GM18861 (cell line): ENCODE measurements around the gene VEZT.
"Not testable (repeated sequence)": the region's sequence is repeated elsewhere in the genome, so short reads cannot be mapped to it uniquely, and the experiment has no call there.

Source experiments
- ATAC-seq: cut with Tn5 transposase; IDR thresholded peaks from one replicate; pipeline ENCODE4 v1.9.1; 2021; ENCODE audit not compliant: unreplicated experiment

Gene VEZT

DNA sequence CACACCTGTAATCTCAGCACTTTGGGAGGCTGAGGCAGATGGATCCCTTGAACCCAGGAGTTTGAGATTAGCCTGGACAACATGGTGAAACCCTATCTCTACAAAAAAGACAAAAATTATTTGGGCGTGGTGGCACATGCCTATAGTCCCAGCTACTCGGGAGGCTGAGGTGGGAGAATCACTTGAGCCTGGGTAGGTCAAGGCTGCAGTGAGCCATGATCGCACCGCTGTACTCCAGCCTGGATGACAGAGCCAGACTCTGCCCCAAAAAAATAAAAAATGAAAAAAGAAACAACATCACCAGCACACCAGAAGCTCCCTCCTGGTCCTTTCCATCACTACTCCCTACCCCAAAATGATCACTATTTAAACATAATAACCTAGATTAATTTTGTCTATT is 2.6 kb downstream of the VEZT start:
- ATAC-seq: no peak

DNA sequence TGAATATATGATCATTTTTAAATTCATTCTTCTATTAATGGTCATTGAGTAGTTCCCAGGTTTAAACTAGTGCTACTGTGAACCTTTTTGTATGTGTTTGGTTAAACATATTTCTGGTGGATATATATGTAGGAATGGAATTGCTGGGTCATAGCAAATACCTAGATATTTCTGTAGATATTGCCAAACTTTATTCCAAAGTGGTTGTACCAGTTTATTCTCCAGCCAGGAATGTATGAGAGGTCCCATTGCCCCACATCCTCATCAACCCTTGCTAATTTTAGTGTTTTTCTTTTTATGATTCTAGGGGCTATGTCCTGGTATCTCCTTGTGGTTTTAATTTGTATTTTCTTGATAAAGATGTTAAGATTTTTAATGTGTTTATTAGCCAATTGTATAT is 3.1 kb downstream of the VEZT start:
- ATAC-seq: no peak

DNA sequence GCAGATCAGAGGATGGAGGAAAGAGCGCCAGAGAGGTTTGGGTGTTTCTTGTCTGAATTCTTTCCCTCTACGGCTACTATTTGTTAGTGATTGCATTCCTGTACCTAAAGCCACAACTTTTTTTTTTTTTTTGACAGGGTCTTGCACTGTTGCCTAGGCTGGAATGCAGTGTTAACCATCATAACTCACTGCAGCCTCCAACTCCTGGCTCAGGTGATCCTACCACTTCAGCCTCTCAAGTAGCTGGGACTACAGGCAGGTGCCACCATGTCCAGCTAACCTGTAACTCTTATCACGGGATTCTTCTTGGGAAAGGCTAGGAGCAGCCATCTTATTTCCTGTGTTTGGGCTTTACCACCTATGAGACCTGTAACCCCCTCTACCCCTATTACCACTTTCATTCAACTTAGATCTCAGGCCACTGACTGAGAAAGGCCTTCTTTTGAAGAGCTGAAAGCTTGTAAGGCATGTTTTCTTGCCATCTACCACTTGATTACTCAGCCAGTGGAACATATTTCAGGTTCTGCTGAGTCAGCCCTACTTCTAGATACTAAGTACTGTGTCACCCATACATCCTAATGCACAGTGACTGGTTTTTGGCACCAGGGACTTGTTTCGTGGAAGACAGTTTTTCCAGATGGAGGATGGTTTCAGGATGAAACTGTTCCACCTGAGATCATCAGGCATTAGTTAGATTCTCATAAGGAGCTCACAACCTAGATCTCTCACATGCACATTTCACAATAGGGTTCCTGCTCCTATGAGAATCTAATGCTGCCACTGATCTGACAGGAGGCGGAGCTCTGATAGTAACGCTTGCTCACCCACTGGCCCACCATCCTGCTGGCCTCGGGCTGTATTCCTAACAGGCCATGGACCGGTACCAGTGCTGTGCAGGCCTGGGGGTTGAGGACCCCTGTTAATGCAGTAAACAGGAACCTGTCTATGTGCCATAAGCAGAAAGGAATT is 6.9 kb downstream of the VEZT start:
- ATAC-seq: no peak

DNA sequence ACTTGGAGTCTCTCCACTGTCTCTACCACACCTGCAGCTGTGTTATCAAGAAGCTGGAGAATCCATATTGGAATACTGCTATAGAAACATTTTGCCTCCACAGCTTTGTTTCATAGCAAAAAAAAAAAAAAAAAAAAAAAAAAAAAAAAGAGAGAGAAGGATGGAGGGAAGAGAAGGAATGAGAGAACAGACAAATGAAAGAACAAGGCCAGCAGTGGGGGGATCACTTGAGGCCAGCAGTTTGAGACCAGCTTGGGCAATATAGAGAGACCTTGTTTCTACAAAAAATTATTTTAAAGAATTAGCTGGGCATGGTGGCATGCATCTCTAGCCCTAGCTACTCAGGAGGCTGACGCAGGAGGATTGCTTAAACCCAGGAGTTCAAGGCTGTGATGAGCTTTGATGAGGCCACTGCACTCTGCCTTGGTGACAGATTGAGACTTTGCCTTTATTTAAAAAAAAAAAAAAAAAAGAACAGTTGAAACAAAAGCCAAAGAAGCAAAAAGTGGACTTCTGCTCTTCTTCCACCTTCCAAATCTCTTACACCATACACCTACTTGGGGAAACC is 8.1 kb downstream of the VEZT start:
- no peak for ATAC-seq

DNA sequence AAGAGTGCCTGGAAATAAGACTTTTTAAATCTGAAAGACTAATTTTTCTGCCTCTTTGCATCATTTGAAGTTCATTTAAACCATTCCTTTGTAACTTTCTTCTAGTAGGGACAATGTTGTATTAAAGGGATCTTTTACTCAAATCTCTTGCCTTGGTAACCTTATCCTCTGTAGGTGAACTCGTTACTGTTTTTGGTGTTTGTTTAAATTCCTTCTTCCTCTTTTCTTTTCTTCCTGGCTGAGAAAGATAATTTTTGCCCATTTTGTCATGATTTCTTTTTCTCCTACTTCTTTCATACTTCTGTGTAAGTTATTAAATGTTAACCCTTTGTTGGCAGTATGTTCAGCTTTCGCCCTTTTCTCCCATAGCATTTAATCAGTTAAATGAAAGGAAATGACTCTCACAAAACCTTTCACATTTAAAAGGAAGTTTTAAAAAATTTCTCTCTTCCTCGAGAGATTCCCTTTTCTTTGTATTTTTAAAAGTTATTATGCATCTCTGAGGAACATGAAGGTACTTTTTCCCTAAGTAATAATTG is 10.3 kb downstream of the VEZT start:
- no peak for ATAC-seq

DNA sequence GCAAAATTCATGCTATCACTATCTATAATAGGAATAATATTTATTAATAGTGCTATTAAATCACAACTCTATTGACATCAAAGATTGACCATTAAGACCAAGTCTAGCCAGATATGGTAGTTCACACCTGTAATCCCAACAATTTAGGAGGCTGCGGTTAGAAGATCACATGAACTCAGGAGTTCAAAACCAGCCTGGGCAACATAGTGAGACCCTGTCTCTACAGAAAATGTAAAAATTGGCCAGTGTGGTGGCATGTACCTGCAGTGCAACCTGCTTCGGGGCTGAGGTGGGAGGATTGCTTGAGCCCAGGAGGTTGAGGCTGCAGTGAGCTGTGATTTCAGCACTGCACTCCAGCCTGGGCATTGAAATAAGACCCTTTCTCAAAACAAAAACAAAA is 11.0 kb downstream of the VEZT start:
- ATAC-seq: no peak

DNA sequence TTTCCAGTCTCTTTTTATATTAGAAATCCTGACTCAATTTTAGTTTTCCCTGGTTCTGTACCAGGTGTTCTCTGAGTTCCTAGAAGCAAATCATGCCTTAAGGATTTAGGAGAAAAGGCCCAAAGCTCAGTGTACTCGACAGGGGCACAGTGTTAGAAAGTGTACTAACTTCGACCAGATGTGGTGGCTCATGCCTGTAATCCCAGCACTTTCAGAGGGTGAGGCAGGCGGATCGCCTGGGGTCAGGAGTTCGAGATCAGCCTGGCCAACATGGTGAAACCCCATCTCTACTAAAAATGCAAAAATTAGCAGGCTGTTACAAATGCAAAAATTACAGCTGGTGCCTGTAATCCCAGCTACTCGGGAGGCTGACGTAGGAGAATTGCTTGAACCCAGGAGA is 12.0 kb downstream of the VEZT start:
- no peak for ATAC-seq

DNA sequence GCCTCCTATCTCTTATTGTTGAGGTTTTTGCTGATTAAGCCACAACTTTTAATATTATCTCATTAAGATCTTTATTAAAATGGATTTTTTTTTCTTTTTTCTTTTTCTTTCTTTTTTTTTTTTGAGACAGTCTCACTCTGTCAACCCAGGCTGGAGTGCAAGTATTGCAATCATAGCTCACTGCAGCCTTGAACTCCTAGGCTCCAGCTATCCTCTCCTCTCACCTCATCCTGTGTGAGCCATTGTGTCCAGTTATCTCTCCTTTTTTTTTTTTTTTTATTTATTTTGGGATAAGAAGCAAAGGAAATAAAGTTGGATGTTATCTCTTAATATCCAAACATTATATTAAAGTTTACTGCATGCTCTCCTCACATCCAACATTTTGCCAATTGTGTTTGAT is 12.7 kb downstream of the VEZT start:
- ATAC-seq: no peak

DNA sequence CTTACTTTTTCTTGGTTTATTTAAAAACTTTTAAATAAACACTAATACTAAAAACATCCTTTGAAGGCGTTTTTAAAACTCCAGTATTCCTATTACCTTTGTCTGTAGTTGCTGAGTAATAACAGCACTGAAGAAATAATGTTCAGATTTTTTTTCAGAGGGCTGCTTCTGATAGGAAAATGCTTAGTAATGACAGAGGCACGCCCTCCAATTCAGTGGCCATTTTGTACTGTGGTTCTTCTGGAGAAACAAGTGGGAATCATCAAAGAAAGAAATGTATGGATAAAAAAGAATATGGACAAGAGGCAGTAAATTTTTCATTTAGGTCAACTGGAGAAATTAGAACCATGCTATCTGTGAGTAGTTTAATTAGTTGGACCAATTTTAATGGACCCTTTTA is 13.6 kb downstream of the VEZT start:
- no peak for ATAC-seq

DNA sequence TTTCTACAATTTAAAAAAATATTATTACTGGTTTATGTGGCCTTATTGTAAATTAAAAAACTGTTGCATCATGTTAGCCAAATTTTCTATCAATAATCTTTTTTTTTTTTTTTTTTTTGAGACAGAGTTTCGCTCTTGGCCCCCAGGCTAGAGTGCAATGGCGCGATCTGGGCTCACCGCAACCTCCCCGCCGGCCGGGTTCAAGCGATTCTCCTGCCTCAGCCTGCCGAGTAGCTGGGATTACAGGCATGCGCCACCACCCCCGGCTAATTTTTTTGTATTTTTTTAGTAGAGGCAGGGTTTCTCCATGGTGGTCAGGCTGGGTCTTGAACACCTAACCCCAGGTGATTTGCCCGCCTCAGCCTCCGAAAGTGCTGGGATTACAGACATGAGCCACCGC is 16.6 kb downstream of the VEZT start:
- not testable (repeated sequence) for ATAC-seq

DNA sequence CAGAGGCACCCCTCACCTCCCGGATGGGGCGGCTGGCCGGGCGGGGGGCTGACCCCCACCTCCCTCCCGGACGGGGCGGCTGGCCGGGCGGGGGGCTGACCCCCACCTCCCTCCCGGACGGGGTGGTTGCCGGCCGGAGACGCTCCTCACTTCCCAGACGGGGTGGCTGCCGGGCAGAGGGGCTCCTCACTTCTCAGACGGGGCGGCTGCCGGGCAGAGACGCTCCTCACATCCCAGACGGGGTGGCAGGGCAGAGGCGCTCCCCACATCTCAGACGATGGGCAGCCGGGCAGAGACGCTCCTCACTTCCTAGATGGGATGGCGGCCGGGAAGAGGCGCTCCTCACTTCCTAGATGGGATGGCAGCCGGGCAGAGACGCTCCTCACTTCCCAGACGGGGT is 18.0 kb downstream of the VEZT start:
- ATAC-seq: not testable (repeated sequence)

DNA sequence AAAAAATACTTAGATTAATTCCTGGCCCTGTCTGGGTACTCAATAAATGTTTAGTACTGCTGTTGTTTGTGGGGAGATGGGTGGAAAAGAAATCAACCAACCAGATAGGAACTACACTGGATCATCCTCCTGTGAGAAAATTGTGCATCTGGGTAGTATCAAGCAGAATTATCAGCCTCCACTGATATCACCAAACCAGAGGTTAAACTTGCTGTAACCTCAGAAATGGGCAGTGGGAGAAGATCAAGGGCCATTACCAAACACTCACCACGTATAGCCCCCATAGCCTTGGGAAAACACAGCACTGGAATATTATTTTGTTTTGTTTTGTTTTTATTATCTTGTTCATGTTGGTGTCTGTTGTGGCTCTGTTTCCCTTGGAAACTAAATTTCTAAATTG is 19.7 kb downstream of the VEZT start:
- ATAC-seq: no peak

DNA sequence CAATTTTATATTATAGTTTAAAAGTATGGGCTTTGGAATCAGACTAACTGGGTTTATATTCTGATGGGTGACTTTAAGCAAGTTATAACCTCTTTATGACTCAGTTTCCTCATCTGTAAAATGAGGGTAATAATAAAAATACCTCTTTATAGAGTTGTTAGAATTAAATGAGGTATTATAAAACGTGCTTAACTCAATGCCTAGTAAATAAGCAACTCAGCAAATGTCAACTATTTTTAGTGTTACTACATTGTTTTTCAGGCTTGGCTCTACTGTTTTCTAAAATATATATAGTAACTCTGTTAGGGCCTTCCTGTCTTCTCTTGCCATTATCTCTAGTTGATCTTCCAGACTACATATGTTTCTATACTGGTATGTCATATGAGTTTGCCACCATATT is 20.5 kb downstream of the VEZT start:
- ATAC-seq: no peak

DNA sequence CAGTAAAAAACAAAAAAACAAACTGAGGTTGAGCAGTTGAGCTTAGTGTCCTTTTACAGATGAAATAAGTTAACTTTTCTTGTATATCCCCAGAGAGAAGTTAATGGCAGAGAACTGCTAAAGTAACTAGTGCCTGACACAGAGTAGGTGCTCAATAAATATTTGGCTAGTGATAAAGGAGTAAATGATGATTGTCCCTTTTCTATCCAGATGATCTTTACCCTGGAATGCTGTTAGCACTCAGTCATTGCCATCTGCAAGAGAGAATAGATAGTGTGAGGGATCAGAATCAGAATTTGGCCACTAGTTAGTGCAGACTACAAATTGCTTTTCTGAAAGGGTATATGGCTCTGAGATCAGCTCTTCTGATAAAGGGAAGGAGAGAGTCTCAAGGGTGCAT is 21.6 kb downstream of the VEZT start:
- ATAC-seq: no peak

DNA sequence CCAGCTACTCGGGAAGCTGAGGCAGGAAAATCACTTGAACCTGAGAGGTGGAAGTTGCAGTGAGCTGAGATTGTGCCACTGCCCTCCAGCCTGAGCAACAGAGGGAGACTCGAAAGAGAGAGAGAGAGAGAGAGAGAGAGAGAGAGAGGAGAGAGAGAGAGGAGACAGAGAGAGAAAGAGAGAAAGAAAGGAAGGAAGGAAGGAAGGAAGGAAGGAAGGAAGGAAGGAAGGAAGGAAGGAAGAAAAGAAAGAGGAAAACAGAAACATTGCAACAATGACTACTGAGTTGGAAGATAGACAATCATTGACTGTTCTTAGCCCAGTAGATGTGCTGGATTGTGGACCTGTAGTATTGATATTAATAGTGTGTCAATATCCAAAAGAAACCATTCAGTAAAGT is 22.2 kb downstream of the VEZT start:
- ATAC-seq: not testable (repeated sequence)

DNA sequence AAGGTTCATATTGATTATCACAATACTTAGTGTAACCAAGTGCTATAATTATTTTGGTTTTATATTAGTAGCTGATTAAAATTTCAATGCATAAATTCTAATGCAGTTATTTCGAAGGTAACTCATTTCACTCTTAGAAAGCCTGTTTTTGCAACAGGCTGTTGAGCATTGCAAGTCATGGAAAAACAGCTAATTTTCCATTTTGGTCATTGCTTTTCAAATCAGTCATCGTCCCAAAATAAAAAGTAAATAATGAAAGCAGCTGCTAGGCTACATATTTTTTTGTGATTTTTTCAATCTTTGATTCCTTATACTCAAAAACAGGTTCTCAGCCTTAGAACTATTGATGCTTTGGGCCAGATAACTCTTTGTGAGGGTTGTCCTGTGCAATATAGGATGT is 22.9 kb downstream of the VEZT start:
- ATAC-seq: no peak

DNA sequence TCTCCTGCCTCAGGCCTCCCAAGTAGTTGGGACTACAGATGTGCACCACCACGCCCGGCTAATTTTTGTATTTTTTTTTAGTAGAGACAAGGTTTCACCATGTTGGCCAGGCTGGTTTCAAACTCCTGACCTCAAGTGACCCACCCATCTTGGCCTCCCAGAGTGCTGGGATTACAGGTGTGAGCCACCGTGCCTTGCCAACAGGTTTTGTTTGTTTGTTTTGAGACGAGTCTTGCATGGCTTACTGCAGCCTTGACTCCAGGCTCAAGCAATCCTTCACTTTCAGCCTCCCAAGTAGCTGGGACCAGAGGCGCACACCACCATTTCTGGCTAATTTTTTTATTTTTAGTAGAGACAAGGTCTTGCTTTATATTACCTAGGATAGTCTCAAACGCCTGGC is 23.5 kb downstream of the VEZT start:
- not testable (repeated sequence) for ATAC-seq

DNA sequence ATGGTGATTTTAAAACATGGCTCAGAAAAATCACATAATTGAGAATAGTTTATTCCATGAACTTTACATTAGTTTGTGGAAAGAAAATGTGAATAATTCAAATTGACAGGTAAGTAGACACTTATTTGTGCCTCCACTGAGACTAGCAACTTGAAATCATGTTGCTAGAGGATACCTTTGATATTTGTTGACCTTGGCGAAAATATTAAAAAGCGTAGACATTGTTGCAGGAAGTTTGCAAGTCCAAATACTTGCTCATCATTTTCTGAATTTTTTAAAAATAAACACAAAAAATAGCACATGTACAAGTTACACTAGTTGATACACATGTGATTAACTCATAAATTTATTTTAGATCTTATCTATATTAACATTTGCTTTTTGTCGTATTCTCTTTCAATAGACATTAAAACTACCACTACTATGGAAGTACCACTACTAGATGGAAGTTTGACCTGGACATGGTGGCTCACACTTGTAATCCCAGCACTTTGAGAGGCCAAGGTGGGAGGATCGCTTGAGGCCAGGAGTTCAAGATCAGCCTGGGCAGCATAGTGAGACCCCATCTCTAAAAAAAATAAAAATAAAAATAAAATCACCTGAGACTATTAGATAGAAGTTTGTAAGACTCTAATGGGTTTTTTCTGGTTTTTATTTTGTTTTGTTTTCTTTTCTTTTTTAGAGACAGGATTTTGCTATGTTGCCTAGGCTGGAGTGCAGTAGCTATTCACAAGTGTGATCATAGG is 24.3 kb downstream of the VEZT start:
- ATAC-seq: no peak

DNA sequence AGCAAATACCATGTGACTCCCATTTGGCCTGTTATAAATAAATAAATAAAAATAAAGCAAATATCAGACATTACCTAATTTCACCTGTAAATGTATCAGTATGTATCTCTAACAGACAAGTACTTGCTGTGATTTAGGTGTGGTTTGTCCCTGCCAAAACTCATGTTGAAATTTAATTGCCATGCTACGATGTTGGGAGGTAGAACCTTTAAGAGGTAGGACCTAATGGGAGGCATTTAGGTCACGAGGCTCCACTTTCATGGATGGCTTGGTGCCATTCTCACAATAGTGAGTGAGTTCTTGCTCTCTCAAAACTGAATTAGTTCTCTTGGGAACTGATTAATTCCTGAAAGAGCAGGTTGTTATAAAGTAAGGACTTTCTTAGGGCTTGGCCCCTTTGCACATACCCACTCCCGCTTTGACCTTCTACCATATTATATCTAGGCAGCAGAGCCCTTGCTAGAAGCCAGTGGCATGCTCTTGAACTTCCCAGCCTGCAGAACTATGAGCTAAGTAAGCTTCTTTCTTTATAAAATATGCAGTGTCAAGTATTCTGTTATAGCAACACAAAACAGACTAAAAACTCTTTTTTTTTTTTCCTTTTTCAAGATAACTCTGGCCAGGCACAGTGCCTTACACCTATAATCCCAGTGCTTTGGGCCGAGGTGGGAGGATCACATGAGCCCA is 26.0 kb downstream of the VEZT start:
- ATAC-seq: no peak

DNA sequence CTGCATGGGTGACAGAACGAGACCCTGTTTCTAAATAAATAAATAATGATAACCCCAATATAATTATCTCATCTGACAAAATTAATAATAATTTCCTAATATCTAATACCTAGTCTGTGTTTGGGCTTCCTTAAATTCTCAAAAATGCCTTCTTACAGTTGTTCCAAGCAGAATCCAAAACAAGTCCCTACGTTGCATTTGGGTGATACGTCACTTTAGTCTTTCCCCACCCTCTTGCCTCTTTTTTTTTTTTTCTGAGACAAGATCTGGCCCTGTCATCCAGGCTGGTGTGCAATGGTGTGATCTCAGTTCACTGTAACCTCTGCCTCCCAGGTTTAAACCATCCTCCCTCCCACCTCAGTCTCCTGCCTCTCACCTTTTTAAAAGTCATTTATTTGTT is 26.7 kb downstream of the VEZT start:
- no peak for ATAC-seq

DNA sequence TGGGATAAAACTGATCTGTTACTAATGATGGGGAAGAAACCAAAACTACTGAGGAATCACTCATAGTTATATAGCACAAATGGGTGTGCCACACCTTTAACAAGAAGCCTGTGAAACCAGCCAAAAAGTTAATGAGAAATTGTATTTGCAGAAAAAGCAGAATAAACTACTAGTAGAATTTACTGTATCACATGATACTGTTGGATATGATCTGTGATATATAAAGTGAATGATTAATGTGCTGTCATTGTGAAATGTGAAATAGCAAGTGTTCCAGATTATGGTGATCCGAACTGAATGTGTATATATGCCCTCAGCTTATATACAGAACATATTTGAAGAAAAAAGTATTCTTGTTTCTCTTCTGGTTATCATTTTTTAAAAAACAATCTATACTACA is 30.5 kb downstream of the VEZT start:
- ATAC-seq: no peak
